Measurements from ENCODE around the gene FGF14. TPM values are rescaled to one million over a fixed set of nuclear protein-coding genes. Genes with fewer than 3 reads are reported as not detected.

FGF14 gene
- total RNA-seq, 1 experiment from 2014 or later, result 0.22 TPM

DNA sequence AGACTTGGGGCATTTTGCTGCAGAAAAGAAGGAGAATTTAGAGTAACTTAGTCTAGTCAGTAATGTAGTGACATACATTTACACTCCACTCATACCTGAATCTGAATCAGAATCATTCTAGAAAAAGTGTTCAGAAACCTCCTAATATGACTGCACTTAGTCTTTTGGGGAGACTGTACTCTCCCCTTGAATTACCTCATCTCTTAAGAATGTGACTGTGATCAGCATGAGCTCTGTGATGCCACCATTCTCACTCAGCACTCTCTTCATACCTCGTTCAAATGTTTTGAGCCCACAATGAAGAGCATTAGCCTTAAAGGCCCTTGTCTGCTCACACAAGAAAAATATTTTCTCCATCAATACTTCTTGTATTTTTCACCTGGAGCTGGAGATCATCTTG lies 229.4 kb downstream of the FGF14 start:
- Histone ChIP-seq H4K8ac (replicated peaks; ENCODE audit: insufficient read length, low read depth, low read length) (no peak overlapping the region), H2BK12ac (ENCODE audit: insufficient read length, low read depth, low read length) (no peak overlapping the region), H3K79me1 (ENCODE audit: insufficient read depth, low read depth, low read length, poor library complexity, severe bottlenecking) (no peaks in the 10 kb centered on the region), H3K56ac (ENCODE audit: insufficient read length, low read depth, low read length) (no peak overlapping the region), H4K91ac (ENCODE audit: insufficient read length, low read depth, low read length) (no peak overlapping the region), H4K20me1 (ENCODE audit: control insufficient read depth, insufficient read depth, insufficient read length) (no peaks in the 10 kb centered on the region), H3K27me3 (ENCODE audit: insufficient read depth, low read length) (no peaks in the 10 kb centered on the region), H4K5ac (ENCODE audit: insufficient read length, low read depth, low read length) (no peak overlapping the region), H2BK5ac (ENCODE audit: insufficient read length, low read length) (no peak overlapping the region), H3K27ac (ENCODE audit: insufficient read length, low read depth, low read length) (no peak overlapping the region), H2AK5ac (ENCODE audit: insufficient read length, low read length) (no peak overlapping the region), H3K4me1 (ENCODE audit: insufficient read depth, low read length) (peaks cover 2% of the 10 kb centered on the region; the same call in 1 of the 2 replicates), H2BK120ac (ENCODE audit: low read depth, low read length, poor library complexity, severe bottlenecking) (no peak overlapping the region), H3K9ac (ENCODE audit: extremely low read depth, insufficient read length, low read length) (no peak overlapping the region), H2AFZ (ENCODE audit: low read length) (no peak overlapping the region), H3K14ac (ENCODE audit: insufficient read depth, low read length) (no peak overlapping the region), H3K4me2 (ENCODE audit: insufficient read depth, insufficient read length, low read length) (no peak overlapping the region), H3K9me3 (ENCODE audit: control insufficient read depth, low read depth, low read length) (no peaks in the 10 kb centered on the region), H3K4ac (ENCODE audit: low read depth, low read length) (no peak overlapping the region), H3K23me2 (ENCODE audit: insufficient read length, low read depth, low read length, poor library complexity, severe bottlenecking) (no peaks in the 10 kb centered on the region), H3K23ac (ENCODE audit: insufficient read length, low read depth, low read length) (no peak overlapping the region), H3K79me2 (ENCODE audit: insufficient read depth, low read length) (no peaks in the 10 kb centered on the region), H3K18ac (ENCODE audit: insufficient read length, low read depth, low read length) (no peak overlapping the region), H2BK15ac (ENCODE audit: low read depth, low read length) (no peak overlapping the region), H2BK20ac (ENCODE audit: low read depth, low read length, poor library complexity, severe bottlenecking) (no peak overlapping the region), H3T11ph (ENCODE audit: low read length) (no peak overlapping the region)
- H3K4me1 Mint-ChIP-seq, result peaks cover 11 to 13% of the 10 kb centered on the region in 2 experiments
- DNase-seq, result no peak
- no CpG with 5 or more reads among the region's 1 CpG for WGBS (ENCODE audit: extremely low coverage, insufficient read length, low lambda C conversion rate)
- no peaks in the 10 kb centered on the region for H3K9me3 Mint-ChIP-seq
- H3K4me3 Mint-ChIP-seq, result no peak overlapping the region
- TF ChIP-seq, protein P1, sequence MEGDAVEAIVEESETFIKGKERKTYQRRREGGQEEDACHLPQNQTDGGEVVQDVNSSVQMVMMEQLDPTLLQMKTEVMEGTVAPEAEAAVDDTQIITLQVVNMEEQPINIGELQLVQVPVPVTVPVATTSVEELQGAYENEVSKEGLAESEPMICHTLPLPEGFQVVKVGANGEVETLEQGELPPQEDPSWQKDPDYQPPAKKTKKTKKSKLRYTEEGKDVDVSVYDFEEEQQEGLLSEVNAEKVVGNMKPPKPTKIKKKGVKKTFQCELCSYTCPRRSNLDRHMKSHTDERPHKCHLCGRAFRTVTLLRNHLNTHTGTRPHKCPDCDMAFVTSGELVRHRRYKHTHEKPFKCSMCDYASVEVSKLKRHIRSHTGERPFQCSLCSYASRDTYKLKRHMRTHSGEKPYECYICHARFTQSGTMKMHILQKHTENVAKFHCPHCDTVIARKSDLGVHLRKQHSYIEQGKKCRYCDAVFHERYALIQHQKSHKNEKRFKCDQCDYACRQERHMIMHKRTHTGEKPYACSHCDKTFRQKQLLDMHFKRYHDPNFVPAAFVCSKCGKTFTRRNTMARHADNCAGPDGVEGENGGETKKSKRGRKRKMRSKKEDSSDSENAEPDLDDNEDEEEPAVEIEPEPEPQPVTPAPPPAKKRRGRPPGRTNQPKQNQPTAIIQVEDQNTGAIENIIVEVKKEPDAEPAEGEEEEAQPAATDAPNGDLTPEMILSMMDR (conservative IDR thresholded peaks at IDR 0.05), result no peak
- H3K27ac Mint-ChIP-seq, result no peak overlapping the region; a peak in 1 of 7 replicates
- H3K36me3 Mint-ChIP-seq (ENCODE audit: insufficient read depth in 1 of 3, low read depth in 3 of 3), result no peaks in the 10 kb centered on the region
- no peaks in the 10 kb centered on the region for H3K27me3 Mint-ChIP-seq (ENCODE audit: low read depth)

All from H9 (cell line).